Skeletal muscle cell (primary cell): ENCODE data around the gene NAALADL1.

Source experiments
- DNase-seq: peaks from one replicate; pipeline ENCODE4 v3.0.0-alpha.2; 2010; ENCODE audit warnings: low read depth
- H3K4me3 ChIP-seq: 2 replicates; pipeline ENCODE4 v1.5.1; 2011; ENCODE audit warnings: low read depth, mild to moderate bottlenecking, control low read depth, low read length, moderate library complexity

The NAALADL1 gene

DNA sequence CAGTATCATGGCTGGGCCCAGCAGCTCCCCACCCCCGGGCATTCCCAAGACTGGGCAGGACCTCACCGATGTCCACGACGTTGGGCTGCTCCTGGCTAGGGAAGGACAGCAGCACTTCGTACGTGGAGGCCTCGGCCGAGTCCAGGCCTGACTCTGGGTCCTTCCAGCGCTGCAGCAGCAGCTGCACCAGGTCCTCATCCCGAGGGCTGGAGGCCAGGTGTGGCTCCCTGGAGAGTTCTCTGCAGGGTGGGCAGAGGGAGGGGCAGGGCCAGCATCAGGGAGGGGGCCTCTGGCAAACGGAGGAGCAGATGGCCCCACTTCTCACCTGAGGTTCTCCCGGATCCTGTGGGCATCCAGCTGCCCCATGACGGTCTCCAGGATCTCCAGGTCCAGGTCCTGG lies 341 bp downstream of the NAALADL1 start:
- no peak for DNase-seq
- H3K4me3 ChIP-seq, result no peak overlapping the region

- no peak overlapping the region for H3K4me3 ChIP-seq
- no peak for DNase-seq
Measured at GRCh38 chr11:65057526-65057925, 827 bp downstream of the NAALADL1 start.

DNA sequence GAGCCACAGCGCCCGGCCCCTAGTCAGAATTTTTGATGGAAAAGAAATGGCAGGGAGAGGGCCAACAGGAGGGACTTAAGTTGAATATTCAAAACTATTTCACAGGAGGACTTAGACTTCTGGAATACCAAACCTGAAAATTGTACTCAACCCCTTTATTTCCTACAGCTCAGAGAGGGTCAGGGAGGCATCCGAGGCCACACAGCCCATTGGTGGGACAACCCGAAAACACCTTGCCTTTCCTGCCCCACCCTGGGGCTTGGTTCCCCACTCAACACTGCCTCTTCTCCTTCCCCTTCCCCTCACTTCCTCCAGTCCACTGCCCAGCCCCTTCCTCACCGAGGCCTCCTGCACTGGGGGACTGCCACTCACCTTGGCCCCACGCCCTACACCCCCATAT lies 1.4 kb downstream of the NAALADL1 start:
- no peak overlapping the region for H3K4me3 ChIP-seq
- no peak for DNase-seq

GRCh38 chr11:65055538-65055937 lies 2.8 kb downstream of the NAALADL1 start:
- no peak overlapping the region for H3K4me3 ChIP-seq
- DNase-seq, result no peak

DNA sequence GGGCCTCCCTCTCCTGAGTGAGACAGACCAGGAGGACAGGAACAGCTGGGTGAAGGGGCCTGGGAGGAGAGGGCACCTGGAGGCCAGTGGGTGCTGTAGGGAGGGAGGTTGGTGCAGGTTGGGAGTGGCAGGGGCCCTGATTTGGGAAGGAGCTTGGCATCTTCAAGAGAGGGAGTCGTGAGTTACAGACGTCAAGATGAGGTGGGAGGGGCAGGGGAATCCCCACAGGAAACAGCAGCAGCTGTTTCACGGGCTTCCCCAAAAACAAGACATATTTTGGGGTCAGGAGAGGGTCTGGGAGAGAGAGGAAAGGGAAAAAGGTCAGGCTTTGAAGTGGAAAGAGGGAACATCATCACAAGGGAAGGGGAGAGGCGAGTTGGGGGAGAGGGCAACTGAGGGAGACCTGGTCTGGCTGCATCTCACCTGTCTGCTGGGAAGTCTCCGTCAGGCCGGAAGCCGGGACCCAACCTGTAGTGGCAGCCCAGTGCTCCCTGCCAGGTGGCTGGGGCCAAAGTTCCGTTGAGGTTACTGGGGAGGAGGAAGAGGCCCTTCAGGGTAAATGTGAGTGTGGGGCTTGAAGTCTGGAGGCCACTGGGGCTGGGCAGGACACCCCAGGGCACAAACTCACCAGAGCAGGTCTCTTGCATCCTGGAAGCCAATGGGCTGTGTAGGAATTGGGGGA lies 4.4 kb downstream of the NAALADL1 start:
- DNase-seq, result no peak
- no peak overlapping the region for H3K4me3 ChIP-seq

- no peak overlapping the region for H3K4me3 ChIP-seq
- DNase-seq, result no peak
Measured at GRCh38 chr11:65051398-65051858, 6.9 kb downstream of the NAALADL1 start.

- H3K4me3 ChIP-seq, result peak overlapping the region; percentile 45
- no peak for DNase-seq
Measured at GRCh38 chr11:65047581-65048422, 10.6 kb downstream of the NAALADL1 start.

- no peak overlapping the region for H3K4me3 ChIP-seq
- no peak for DNase-seq
Measured at GRCh38 chr11:65045728-65046127, 12.6 kb downstream of the NAALADL1 start.

- H3K4me3 ChIP-seq, result no peak overlapping the region
- DNase-seq, result no peak
Measured at GRCh38 chr11:65045061-65045460, 13.3 kb downstream of the NAALADL1 start.

GRCh38 chr11:65043881-65044501 lies 14.4 kb downstream of the NAALADL1 start:
- no peak overlapping the region for H3K4me3 ChIP-seq
- no peak for DNase-seq

DNA sequence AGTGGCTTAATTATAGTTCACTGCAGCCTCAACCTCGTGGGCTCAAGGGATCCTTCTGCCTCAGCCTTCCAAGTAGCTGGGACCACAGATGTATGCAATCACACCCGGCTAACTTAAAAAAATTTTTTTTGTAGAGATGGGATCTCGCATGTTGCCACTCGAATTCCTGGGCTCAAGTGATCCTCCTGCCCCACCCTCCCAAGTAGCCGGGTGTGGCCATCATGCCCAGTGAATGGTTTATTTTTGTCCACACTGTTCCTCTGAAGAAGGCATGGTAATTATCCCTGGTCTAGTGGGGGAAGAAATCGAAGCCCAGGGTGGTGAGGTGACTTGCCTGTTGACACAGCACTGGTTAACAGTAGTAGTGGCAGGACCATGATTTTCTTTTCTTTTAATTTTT lies 15.5 kb downstream of the NAALADL1 start:
- H3K4me3 ChIP-seq, result no peak overlapping the region
- DNase-seq, result no peak

- peak; percentile 80 for DNase-seq
- H3K4me3 ChIP-seq, result peak within 1 kb of the TSS; percentile 71
Measured at GRCh38 chr11:65040847-65041622, 17.3 kb downstream of the NAALADL1 start, which contains the start of gene SAC3D1. Gene SAC3D1 (plus strand): TSS chr11:65041210. CDS start chr11:65041293, 83 bp downstream.

GRCh38 chr11:65040520-65040846 lies 17.9 kb downstream of the NAALADL1 start:
- peak overlapping the region; percentile 71 for H3K4me3 ChIP-seq
- no peak for DNase-seq

DNA sequence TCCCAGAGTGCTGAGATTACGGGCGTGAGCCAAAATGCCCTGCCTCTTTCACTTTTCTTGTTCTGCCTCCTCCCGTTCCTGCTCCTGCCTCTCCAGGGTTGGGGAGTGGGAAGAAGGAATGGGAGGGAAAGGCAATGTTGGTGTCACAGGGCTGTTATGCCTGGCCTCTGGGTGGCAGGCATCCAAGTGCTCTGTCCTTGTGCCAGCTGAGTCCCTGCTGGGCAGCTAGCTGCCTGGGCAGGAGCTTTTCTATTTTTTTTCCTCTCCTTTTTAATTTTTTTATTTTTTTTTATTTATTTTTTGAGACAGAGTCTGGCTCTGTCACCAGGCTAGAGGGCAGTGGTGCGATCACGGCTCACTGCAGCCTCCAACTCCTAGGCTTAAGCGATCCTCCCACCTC lies 21.4 kb downstream of the NAALADL1 start:
- DNase-seq, result no peak

DNA sequence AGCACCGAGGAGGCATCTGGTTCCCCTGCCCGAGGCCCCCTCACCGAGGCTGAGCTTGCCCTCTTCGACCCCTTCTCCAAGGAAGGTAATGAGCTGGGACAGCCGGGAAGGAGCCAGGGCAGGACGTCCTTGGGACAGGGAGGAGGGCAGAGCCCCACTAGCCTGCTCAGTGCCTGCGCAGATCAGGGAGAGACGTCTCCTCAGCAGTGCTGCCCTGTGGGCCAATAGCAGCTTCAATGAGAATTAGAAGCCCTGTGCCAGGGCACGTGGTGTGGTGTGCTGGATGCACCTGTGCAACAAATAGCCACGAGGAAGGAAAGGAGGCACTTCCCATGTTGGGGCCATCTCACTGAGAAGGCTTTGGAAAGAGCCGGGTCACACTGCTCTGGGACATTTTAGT lies 22.8 kb downstream of the NAALADL1 start:
- no peak overlapping the region for H3K4me3 ChIP-seq
- DNase-seq, result no peak

More for the DNA sequence above, 21.4 kb downstream of the NAALADL1 start:
- H3K4me3 ChIP-seq, result no peak overlapping the region

GRCh38 chr11:65034423-65034822 lies 23.9 kb downstream of the NAALADL1 start:
- no peak for DNase-seq
- H3K4me3 ChIP-seq, result no peak overlapping the region

DNA sequence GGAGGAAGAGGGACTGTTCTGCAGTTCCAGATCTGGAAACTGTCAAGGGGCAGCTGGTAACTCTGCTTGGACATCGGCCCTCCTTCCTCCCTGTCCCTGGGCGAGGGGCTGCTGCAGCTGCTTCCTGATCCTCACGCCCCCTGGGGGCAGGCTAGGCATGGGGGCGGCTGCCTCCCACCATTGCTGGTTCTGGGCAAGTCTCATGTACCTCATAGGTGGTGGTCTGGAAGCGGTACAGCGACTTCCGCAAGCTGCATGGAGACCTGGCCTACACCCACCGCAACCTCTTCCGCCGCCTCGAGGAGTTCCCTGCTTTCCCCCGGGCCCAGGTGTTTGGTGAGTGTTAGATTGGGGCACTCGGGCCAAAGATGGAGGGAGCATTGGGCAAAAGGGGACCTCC lies 26.1 kb downstream of the NAALADL1 start:
- DNase-seq, result no peak
- H3K4me3 ChIP-seq, result no peak overlapping the region

- peak within 1 kb of the TSS; percentile 65 for H3K4me3 ChIP-seq
- DNase-seq, result peak; percentile 88
Measured at GRCh38 chr11:65027213-65028067, 30.9 kb downstream of the NAALADL1 start, which contains the start of gene SNX15. Gene SNX15 (plus strand): TSS chr11:65027439. CDS start chr11:65027538, 99 bp downstream.

GRCh38 chr11:65026810-65027209 lies 31.5 kb downstream of the NAALADL1 start:
- DNase-seq, result no peak
- H3K4me3 ChIP-seq, result peak overlapping the region; percentile 65
